Colonic mucosa (tissue), 4 donors: Measurements from ENCODE around the gene FMNL2. TPM values are rescaled to one million over a fixed set of nuclear protein-coding genes. Genes with fewer than 3 reads are reported as not detected.

ENCODE experiments used
- DNase-seq: peaks from one replicate; pipeline ENCODE4 v3.0.0-alpha.2; 2020
- H3K27ac ChIP-seq: fragments of 200-600 bp; one replicate; pipeline ENCODE4 v1.8.0; 2021
- H3K27me3 ChIP-seq: fragments of 200-600 bp; one replicate; pipeline ENCODE4 v1.8.0; 2021
- H3K36me3 ChIP-seq: fragments of 200-600 bp; one replicate; pipeline ENCODE4 v1.8.0; 2021
- H3K4me1 ChIP-seq: fragments of 200-600 bp; one replicate; pipeline ENCODE4 v1.8.0; 2021; ENCODE audit warnings: mild to moderate bottlenecking
- H3K4me3 ChIP-seq: fragments of 200-600 bp; one replicate; pipeline ENCODE4 v1.8.0; 2021
- H3K9ac ChIP-seq, 2 donors: one replicate each; pipeline ENCODE4 v1.7.0; 2013; ENCODE audit warnings: control low read depth in 2 of 2, low read depth in 2 of 2, low read length in 2 of 2
- H3K9me3 ChIP-seq: fragments of 200-600 bp; one replicate; pipeline ENCODE4 v1.8.0; 2021
- intact Hi-C: fragments of 100-400 bp; cut with DNase I; formaldehyde crosslinking; loops from one replicate; pipeline ENCODE4 v1.14.1; 2022
- total RNA-seq, 2 donors: library from RNA; stranded (reverse); fragmentation: NEBNext Ultra II Directional in 1 of 2; extraction: Animal tissue kit (Norgen Biotek cat#: 25700) in 1 of 2; gene quantifications; one replicate each; pipeline ENCODE4 v1.2.1, GENCODE V29; 2021
- TF ChIP-seq, protein P1 (sequence below): fragments of 200-600 bp; IDR thresholded peaks from one replicate; pipeline ENCODE4 v1.8.0; 2022; ENCODE audit warnings: antibody characterized with exemption, mild to moderate bottlenecking
- donor health status: healthy.
- donor health status: DM: no; HTN: no; CAD: no.
- donor health status: DM: no; HTN: no; CAD: no.

The FMNL2 gene
- total RNA-seq, 2 donors from 2014 or later: 10.6 to 17.5 TPM

GRCh38 chr2:152390837-152391236 lies 55.9 kb downstream of the FMNL2 start:
- intact Hi-C loops: no loop called here
- Histone ChIP-seq H3K4me3 (no peak overlapping the region), H3K9ac (no peak overlapping the region), H3K4me1 (no peaks in the 10 kb centered on the region), H3K9me3 (no peaks in the 10 kb centered on the region), H3K27me3 (no peaks in the 10 kb centered on the region), H3K36me3 (no peaks in the 10 kb centered on the region), H3K27ac (no peak overlapping the region)
- DNase-seq: no peak
- TF ChIP-seq, protein P1, sequence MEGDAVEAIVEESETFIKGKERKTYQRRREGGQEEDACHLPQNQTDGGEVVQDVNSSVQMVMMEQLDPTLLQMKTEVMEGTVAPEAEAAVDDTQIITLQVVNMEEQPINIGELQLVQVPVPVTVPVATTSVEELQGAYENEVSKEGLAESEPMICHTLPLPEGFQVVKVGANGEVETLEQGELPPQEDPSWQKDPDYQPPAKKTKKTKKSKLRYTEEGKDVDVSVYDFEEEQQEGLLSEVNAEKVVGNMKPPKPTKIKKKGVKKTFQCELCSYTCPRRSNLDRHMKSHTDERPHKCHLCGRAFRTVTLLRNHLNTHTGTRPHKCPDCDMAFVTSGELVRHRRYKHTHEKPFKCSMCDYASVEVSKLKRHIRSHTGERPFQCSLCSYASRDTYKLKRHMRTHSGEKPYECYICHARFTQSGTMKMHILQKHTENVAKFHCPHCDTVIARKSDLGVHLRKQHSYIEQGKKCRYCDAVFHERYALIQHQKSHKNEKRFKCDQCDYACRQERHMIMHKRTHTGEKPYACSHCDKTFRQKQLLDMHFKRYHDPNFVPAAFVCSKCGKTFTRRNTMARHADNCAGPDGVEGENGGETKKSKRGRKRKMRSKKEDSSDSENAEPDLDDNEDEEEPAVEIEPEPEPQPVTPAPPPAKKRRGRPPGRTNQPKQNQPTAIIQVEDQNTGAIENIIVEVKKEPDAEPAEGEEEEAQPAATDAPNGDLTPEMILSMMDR: no peak

- no peaks in the 10 kb centered on the region for H3K4me1 ChIP-seq
- no peak overlapping the region for H3K27ac ChIP-seq
- intact Hi-C loops: no loop called here
- no peak for DNase-seq
- H3K4me3 ChIP-seq: no peak overlapping the region
- H3K9ac ChIP-seq: no peak overlapping the region
- no peaks in the 10 kb centered on the region for H3K9me3 ChIP-seq
- TF ChIP-seq, protein P1: no peak
- no peaks in the 10 kb centered on the region for H3K27me3 ChIP-seq
- H3K36me3 ChIP-seq: no peaks in the 10 kb centered on the region
Measured at GRCh38 chr2:152391318-152391717, 56.3 kb downstream of the FMNL2 start.

GRCh38 chr2:152393377-152393776 lies 58.4 kb downstream of the FMNL2 start:
- TF ChIP-seq, protein P1: no peak
- no peaks in the 10 kb centered on the region for H3K9me3 ChIP-seq
- no peaks in the 10 kb centered on the region for H3K27me3 ChIP-seq
- H3K36me3 ChIP-seq: no peaks in the 10 kb centered on the region
- no peaks in the 10 kb centered on the region for H3K4me1 ChIP-seq
- H3K9ac ChIP-seq: no peak overlapping the region
- intact Hi-C loops: no loop called here
- DNase-seq: no peak
- no peak overlapping the region for H3K27ac ChIP-seq
- H3K4me3 ChIP-seq: no peak overlapping the region

GRCh38 chr2:152394326-152394725 lies 59.4 kb downstream of the FMNL2 start:
- Histone ChIP-seq H3K4me3 (no peak overlapping the region), H3K9ac (no peak overlapping the region), H3K27ac (no peak overlapping the region), H3K36me3 (no peaks in the 10 kb centered on the region), H3K27me3 (no peaks in the 10 kb centered on the region), H3K4me1 (no peaks in the 10 kb centered on the region), H3K9me3 (no peaks in the 10 kb centered on the region)
- intact Hi-C loops: no loop called here
- TF ChIP-seq, protein P1: no peak
- no peak for DNase-seq

GRCh38 chr2:152395103-152395502 lies 60.1 kb downstream of the FMNL2 start:
- H3K4me3 ChIP-seq: no peak overlapping the region
- DNase-seq: no peak
- no peaks in the 10 kb centered on the region for H3K9me3 ChIP-seq
- H3K27me3 ChIP-seq: no peaks in the 10 kb centered on the region
- TF ChIP-seq, protein P1: no peak
- no peaks in the 10 kb centered on the region for H3K4me1 ChIP-seq
- no peak overlapping the region for H3K27ac ChIP-seq
- no peaks in the 10 kb centered on the region for H3K36me3 ChIP-seq
- no peak overlapping the region for H3K9ac ChIP-seq
- intact Hi-C loops: no loop called here

GRCh38 chr2:152395572-152395971 lies 60.6 kb downstream of the FMNL2 start:
- no peak for DNase-seq
- intact Hi-C loops: no loop called here
- no peak overlapping the region for H3K9ac ChIP-seq
- H3K9me3 ChIP-seq: no peaks in the 10 kb centered on the region
- no peaks in the 10 kb centered on the region for H3K36me3 ChIP-seq
- TF ChIP-seq, protein P1: no peak
- no peaks in the 10 kb centered on the region for H3K27me3 ChIP-seq
- H3K27ac ChIP-seq: no peak overlapping the region
- no peak overlapping the region for H3K4me3 ChIP-seq
- no peaks in the 10 kb centered on the region for H3K4me1 ChIP-seq
